NK-92 (cell line): Measurements from ENCODE around the gene ADAMTSL5.
A peak's percentile ranks its signal among the peaks of the same experiment; 100 is the strongest.

Source experiments
- DNase-seq: peaks from one replicate; lab custom pipeline; 2025; ENCODE audit not compliant: unreplicated experiment; lab: John Stamatoyannopoulos, UW

The ADAMTSL5 gene

DNA sequence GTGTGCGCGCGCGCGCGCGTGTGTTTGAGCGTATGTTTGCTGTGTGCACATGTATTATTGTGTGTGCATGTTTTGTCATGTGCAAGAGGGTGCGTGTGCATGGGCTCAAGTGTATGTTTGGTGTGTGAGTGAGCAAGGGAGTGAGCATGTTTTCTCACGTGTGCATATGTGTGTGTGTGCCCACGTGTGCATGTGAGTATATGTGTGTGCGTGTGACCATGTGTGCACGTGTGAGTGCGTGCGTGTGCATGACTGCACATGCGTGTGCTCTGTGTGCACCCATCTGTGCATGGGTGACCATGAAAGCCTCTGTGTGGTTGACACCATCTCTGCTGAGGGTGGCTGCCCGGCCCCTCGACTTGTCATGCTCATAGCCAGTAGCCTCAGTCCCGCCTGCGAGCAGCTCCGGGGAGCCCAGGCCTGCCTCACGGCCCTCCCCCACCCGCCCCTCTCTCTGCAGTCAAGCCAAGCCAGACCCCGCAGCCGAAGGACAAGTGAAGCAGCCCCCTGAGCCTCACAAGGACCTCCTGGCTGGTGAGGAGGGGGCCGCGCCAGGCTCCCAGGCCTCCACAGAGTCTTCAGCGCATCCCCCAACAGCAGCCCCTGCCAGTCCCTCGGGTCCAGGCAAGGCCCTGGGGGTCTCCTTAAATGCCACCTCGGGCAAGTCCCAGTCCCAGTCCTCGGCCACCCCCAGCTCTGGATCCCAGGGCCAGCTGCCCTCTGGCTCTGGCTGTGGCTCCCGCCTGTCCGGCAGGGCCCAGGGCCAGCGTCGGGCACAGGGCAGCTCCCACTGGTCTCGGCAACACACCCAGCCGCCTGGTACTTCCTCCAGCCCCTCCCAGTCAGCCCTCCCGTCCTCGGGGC lies 15.9 kb downstream of the ADAMTSL5 start:
- no peak for DNase-seq

DNA sequence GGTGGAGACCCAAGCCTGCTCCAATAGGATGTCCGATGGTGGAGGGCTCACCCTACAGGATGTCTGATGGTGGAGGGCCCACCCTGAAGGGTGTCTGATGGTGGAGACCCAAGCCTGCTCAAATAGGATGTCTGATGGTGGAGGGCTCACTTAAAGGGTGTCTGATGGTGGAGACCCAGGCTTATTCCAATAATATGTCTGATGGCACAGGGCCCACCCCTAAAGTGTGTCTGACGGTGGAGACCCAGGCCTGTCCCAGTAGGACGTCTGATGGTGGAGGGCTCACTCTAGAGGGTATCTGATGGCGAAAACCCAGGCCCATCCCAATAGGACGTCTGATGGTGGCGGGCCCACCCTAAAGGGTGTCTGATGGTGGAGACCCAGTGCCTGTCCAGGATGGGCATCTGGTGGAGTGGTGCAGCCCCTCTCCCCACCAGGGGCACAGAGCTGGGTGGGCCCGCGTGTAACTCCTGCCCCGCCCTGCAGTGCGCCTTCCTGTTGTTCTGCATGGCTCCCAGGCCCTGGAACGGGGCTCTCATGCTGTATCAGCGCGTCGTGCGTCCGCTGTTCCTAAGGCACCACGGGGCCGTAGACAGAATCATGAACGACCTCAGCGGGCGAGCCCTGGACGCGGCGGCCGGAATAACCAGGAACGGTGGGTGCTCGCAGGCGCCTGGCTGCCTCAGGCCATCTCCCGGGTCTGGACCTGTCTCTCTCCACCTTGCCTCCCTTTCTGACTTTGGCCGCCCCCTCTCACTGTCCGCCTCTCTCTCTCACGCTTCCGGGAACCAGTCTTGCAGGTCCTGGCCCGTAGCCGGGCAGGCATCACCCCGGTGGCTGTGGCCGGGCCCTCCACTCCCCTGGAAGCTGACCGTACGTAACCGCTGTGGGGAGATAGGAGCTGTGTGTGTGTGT lies 16.8 kb downstream of the ADAMTSL5 start:
- DNase-seq, result no peak

DNA sequence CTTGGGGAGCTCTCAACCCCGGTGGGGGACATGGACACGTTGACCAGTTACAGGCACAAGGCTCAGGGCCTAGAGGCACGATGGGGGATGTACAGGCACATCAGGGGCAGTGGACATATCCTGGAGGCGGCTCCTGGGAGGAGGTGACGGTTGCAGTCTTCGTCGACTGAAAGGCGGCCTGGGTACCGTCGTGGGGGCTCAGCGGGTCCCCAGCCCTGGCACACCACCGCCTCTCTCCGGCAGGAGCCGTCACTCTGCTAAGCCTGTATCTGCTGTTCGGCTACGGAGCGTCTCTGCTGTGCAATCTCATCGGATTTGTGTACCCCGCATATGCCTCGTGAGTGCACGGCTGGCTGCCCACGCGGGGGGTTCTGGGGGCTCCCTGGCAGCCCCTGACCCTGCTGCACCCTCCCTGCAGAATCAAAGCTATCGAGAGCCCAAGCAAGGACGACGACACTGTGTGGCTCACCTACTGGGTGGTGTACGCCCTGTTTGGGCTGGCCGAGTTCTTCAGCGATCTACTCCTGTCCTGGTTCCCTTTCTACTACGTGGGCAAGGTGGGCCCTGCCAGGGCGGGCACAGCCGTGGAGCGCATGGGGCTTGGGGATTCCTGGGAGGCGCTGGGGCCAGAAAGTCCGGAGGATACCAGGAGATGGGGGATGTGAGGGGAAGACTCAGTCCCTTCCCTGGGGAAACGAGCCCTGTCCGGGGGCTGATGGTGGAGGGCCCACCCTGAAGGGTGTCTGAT lies 17.6 kb downstream of the ADAMTSL5 start:
- DNase-seq, result no peak

DNA sequence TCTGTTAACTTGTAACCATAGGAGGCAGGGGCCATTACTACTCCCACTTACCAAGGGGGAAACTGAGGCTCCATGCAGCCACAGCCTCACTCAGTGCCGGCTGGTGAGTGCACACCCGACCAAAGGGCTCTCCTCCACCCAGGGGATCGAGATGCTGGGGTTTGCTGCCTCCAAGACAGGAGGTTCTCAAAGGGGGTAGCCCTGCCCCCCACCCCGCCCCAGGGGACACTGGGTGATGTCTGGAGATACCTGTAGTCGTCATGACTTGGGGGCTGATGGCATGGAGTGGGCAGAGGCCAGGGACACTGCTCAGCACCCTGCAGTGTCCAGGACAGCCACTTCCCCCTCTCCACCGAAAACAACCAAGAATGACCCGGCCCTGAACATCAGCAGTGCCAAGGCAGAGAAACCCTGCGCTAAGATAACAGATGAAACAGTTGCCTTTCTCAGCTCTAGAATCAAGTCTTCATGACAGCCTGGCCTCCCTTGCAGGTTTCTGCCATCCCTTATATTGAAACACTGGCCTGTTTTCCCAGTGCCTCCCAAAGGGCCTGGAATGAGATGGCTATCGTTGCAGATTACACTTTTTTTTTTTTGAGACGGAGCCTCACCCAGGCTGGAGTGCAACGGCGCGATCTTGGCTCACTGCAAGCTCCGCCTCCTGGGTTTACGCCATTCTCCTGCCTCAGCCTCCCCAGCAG lies 18.6 kb downstream of the ADAMTSL5 start:
- no peak for DNase-seq

DNA sequence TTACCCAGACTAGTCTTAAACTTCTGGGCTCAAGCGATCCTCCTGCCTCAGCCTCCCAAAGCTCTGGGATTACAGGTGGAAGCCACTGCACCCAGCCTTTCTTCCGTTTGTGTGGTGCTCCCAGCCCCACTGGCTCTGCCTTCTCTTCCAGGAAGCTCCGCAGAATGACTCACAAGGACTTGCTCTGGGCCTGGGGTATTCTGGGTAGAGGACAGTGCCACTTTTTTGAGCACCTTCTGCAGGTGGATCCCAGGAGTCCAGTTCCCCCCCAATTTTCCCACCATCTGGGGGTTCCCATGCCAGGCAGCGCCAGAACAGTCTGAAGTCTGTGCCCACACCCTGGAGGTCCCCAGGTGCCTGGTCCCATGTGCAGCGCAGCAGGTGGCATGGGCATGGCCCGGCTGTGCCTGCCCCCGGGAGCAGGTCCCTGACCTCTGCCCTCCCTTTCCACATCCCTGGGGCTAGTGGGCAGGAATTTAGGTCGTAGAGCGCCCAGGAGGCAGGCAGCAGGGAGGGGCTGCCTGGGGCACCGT lies 20.3 kb downstream of the ADAMTSL5 start:
- DNase-seq, result no peak

DNA sequence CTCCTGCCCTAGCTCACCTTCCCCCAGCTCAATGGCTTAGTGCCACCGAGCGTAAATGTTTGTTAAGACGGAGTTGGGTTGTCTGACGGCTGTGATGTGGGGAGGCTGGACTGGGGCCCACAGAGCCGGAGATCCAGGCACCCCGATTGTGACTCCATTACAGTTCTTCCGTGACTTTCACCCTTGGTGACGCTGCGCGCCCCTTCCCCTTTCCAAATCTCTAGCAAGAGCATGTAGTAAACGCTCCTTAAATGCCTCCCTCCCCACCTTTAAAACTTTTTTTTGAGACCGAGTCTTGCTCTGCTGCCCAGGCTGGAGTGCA lies 21.0 kb downstream of the ADAMTSL5 start:
- DNase-seq, result no peak

DNA sequence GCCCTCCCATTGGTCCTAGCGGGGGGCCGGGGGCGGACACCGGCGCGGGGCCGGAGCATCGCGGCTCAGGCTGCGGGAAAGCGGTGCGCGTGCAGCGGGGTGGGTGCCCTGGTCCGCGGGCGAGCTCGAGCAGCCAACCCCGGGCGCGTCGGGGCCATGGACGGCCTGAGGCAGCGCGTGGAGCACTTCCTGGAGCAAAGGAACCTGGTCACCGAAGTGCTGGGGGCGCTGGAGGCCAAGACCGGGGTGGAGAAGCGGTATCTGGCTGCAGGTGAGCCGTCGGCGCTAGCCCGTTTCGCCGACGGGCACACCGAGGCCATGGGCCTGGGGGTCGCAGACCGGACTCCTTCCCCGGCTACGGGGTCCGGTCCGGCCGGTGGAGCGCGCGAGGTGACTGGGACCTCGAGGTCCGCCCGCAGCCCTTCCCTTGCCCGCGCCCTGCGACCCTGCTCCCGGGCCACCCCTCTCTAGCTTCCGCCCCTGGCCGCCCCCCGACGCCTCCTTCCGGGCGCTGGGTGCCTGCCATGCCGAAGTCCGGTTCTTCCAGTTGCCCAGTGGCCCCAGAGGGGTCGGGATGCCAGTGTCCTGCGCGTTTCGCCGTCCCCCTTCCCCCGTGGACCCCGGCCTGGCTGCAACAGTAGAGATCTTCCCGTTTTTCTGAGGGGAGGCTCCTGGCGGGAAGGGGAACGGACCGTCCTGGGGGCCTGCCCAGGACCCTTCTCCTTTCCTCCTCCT lies 21.5 kb downstream of the ADAMTSL5 start, which contains the start of gene REEP6:
Gene REEP6 (plus strand): TSS at position 68 of the 735 bp plus-strand sequence. CDS start 89 bp downstream, at position 157.
- DNase-seq, result no peak

DNA sequence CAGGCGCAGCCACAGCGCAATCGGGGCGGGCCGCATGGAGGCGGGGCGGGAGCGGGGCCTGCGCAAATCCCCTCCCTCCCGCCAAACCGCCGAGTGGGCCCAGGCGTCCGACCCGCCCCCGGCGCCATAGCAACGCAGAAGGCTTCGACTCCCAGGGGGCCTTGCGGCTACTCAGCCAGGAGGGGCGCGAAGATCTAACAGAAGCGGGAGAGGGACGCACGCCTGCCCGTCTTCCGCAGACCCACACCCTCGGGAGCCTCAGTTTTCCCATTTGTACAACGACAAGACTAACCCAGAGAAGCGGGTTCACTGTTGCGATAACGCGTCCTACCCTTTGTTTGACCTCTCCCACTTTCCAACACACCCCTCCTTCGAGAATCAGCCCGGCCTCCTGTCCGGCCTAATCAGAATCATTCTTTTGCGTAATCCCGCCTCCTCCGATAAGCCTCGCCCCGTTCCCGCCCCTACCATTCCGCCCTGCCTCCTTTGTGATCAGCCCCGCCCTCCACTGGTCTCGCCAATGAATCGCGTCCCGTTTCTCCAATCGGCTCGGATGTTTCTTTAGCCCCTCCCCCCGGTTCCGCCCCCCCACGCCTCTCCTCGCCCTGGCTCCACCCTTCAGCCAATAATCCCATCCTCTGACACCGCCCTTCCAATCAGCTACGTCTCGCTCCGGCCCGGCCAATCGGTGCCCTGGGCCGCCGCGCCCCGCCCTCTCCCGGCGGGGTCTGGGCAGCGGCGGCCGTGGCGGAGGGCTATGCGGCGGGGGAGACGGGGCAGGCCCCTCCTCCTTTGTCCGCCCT lies 22.3 kb downstream of the ADAMTSL5 start, which contains the start of gene PCSK4:
Gene PCSK4 (minus strand): TSS at position 40 of the 803 bp plus-strand sequence. CDS start 4 bp downstream, at position 36.
- peak; percentile 93 for DNase-seq

DNA sequence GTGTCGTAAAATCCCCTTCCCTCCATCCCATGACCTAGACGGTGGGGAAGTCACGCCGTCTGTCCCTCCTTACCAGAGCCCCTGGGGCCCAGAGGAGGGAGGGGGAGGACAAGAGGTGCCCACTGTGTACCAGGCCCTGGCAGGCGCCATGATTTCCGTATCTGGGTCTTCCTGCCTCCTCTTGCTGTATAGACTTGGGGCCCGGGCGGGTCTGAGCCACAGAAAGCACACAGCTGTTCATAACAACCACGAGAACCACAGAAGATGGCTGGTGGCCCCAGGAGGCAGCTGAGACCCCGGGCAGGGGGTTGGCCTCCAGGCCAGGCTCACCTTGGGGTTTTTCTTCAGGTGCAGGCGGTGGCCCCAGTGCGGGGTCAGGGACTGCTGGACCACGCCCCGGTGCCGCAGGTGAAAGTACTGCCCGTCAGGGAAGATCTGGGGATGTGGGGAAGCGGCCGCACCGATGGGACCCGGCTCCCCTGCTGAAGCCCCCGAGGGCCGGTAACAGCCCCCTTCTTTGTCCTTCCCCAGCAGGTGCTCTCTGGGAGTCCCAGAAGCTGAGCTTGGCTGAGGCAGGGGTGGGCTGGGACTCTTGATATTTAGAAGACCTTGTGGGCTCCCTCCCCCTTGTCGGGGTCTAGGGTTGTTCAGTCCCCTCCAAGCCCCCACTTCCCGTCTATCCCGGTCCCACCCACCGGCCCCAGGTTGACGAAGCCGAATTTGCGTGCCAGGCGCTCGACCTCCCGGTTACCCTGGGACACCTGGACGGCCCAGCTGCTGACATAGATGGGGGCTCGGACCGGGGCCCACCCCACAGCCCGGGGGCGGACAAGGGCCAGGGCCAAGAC lies 23.1 kb downstream of the ADAMTSL5 start:
- DNase-seq, result no peak

DNA sequence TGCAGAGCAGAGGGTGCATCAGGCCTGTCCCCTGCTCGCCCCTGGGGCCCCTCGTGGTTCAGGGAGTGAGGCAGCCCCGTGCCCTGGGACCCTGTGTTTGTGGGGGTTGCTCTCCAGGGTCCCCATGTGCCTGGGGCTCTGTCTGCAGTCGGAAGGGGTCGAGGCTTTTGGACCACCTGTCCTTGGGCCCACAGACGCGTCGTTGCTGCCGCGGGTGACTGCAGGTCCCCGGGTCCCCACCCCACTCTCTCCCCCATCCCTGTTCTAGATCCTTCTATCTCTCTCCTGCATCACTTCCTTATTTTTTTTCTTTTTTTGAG lies 24.6 kb downstream of the ADAMTSL5 start:
- no peak for DNase-seq

DNA sequence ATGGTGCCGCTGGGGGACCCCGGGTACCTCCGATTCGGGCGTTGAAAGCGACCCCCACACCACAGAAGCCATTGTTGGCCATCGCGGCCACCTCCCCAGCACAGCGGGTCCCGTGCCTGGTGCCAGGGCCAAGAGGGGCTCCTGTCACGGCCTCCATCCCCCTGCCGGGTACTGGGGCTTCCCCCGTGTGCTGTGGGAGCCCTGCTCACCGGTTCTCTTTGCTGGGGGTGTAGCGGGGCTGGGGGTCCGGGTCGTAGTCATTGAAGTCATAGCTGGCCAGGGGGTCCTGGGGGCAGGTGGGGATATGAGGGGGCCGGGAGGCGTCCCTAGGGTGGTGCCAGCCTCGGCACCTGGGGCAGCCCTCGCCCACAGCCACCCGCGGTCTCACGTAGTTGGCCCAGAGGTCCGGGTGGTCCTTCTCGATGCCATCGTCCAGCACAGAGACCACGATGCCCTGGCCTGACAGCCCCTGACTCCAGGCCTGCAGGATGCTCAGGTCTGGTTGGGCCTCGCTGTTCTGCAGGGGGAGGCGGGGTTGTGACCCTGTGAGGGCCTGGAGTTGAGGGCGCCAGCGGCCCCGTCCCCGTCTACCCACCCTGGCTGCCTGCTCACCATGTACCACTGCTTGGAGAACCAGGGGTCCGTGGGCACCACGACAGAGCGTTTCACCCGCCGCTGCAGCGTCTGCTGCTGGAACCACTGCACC lies 25.1 kb downstream of the ADAMTSL5 start:
- DNase-seq, result no peak

DNA sequence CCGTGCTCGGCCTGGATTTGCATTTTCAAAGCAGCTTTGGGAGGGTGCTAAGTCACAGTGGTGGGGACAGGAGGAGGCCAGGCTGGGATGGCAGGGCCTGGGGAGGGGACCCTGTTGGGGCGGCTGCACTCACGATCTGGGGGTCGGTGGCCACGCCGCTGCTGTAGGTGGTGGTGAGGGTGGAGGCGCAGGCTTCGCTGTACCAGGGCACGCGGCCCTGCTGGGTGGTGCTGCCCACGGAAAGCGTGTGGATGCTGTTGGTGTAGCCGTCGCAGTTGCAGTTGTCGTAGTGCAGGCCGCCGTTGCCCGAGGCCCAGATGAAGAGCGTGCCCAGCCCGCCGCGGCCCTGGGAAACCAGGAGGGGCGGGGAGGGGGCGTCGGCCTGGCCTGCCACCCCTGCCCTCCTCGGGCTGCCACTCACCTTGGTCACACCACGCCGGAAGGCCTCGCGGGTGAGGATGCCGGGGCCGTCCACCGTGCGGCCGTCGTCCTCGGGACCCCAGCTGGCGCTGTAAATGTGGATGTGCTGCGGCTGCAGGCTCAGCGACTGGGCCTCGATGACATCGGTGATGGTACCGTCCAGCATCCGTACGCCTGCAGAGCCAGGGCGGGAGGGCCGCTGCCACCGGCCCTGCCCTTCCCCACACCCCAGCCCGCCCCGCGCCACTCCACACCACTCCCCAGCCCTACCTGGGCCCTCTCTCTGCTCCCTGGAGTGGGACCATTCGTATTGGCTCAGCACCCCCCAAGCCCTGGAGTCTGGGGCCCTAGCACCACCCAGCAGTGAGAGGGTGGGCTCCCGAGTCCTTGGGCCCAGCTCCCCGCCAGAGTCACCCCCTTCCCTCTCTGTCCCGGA lies 25.9 kb downstream of the ADAMTSL5 start:
- DNase-seq, result no peak

DNA sequence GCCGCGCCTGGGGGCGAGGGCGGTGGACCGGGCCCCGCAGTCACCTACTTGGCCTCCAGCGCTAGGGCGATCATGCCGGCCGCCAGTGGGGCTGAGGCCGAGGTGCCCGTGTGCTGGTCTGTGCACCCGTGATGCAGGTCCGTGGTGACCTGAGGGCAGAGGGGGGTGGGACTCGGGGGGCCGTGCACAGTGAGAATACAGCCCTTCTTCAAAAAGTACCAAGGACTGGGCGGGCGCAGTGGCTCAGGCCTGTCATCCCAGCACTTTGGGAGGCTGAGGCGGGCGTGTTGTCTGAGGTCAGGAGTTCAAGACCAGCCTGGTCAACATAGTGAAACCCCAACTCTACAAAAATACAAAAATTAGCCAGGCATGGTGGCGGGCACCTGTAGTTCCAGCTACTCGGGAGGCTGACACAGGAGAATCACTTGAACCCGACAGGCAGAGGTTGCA lies 28.8 kb downstream of the ADAMTSL5 start:
- DNase-seq, result no peak

DNA sequence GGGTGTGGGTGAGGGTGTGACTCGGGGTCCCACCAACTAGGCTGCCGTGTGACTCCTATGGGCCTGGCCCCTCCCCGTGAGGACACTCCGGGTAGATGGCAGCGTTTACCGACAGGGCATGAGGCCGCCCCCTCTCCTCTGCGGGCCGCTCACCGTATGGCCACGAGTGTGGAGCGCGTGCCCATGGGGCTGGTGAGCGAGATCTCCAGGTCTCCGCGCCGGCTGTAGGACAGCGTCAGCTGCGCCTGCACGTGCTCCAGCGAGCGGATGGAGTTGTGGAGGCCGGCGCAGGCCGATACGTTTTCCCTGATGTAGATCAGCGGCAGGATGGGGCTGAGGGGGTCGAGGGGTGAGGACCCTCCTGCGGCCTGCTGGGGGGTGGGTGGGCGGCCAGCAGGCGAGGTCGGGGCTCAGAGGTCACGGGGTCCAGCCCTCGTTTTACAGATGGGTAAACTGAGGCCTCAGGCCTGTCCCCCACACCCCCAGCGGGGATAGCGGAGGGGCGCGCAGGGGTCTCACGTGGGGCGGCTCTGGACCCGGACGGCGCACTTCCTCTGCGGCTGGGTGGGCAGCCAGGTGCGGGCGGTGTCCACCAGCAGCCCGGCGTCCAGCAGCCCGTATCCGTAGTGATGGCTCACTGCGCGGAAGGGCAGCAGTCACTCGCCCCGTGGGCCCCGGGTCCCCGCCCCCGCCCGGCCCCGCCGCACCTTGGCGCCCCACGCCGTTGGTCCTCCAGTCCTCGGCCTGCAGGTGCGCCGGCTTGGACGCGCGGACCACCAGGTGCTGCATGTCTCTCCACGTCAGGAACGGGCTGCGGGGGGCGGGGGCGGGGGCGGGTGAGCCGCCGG lies 29.5 kb downstream of the ADAMTSL5 start:
- DNase-seq, result no peak

DNA sequence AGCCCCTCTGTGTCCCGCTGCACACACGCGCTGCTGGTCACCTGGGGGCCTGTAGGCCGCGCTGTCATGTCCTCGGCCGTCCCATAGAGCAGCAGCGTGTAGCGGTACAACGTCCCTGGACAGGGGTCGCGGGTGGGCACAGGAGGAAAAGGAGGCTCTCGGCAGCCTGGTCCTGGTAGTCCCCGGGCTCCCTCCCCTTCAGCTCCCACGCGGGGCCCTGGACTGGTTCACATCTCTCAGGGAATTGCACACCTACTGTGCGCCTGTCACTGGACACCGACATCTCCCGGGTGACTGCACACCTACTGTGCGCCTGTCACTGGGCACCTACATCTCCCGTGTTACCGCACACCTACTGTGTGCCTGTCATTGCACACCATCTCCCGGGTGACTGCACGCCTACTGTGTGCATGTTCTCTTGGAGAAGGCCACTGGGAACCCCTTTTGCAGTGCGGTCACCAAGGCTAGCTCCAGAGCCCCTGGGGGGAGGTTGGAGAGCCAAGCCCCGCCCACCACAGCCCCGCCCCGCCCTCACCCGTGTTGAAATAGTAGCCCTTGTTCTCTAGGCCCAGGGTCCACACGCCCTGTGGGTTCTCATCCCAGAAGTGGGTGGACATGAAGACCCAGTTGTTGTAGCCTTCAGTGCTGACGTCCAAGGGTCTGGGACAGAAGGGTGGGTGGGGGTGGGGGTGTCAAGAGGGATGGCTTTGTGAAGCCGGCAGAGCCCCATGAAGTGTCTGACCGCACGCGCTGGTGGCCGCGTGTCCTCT lies 30.3 kb downstream of the ADAMTSL5 start:
- DNase-seq, result no peak
